OCI-LY3 (cell line): ENCODE measurements around the gene KCND2.

Experiments
- CTCF ChIP-seq: fragments of 200-600, 300-600 bp; sonication (generic); IDR thresholded peaks from 2 replicates; pipeline ENCODE4 v1.5.1; 2014; ENCODE audit warnings: antibody characterized with exemption, low read length, low read depth
- EZH2phosphoT487 ChIP-seq: fragments of 200-600 bp; shearing (Covaris generic); IDR thresholded peaks from 2 replicates; pipeline ENCODE4 v1.6.1; 2018; ENCODE audit warnings: antibody characterized with exemption, mixed run types, low read depth

- TF ChIP-seq CTCF = no peak
- TF ChIP-seq EZH2phosphoT487 = no peak
These were observed 29.2 kb downstream of the KCND2 start for GRCh38 chr7:120302190-120302589.
